SK-N-SH treated with all-trans-retinoic acid at 6 μM for 48 hours (cell line): ENCODE measurements around the gene OR51Q1.

Experiments used
- ARNTL ChIP-seq: fragments of 450-650 bp; formaldehyde crosslinking; IDR thresholded peaks from 2 replicates; pipeline ENCODE4 v1.5.0; 2020; ENCODE audit warnings: low read depth, mild to moderate bottlenecking, moderate library complexity, borderline replicate concordance
- ESRRG ChIP-seq: fragments of 250-450 bp; sonication (Bioruptor Pico); IDR thresholded peaks from 2 replicates; pipeline ENCODE4 v1.6.1; 2021; ENCODE audit warnings: mild to moderate bottlenecking
- OSR1 ChIP-seq: fragments of 250-450 bp; sonication (Bioruptor Pico); IDR thresholded peaks from 2 replicates; pipeline ENCODE4 v1.8.0; 2022; ENCODE audit warnings: moderate library complexity, mild to moderate bottlenecking, inconsistent platforms
- PATZ1 ChIP-seq: fragments of 250-450 bp; sonication (Bioruptor Pico); IDR thresholded peaks from 2 replicates; pipeline ENCODE4 v1.8.0; 2020; ENCODE audit warnings: mild to moderate bottlenecking, moderate library complexity, borderline replicate concordance
- TCF4 ChIP-seq: fragments of 250-450 bp; sonication (Bioruptor Pico); IDR thresholded peaks from 2 replicates; pipeline ENCODE4 v1.8.0; 2021; ENCODE audit warnings: mild to moderate bottlenecking, moderate library complexity, borderline replicate concordance
- ZFP3 ChIP-seq: fragments of 250-450 bp; sonication (Bioruptor Pico); IDR thresholded peaks from 2 replicates; pipeline ENCODE4 v1.5.0; 2020; ENCODE audit warnings: mild to moderate bottlenecking, moderate library complexity
- ZFP30 ChIP-seq: fragments of 450-650 bp; formaldehyde crosslinking; IDR thresholded peaks from 2 replicates; pipeline ENCODE4 v1.5.0; 2022; ENCODE audit warnings: mild to moderate bottlenecking, moderate library complexity
- ZNF8 ChIP-seq: fragments of 450-650 bp; formaldehyde crosslinking; IDR thresholded peaks from 2 replicates; pipeline ENCODE4 v1.5.0; 2020; ENCODE audit warnings: mild to moderate bottlenecking, moderate library complexity
- TF ChIP-seq, protein P1 (sequence below): fragments of 250-450 bp; sonication (Bioruptor Pico); IDR thresholded peaks from 2 replicates; pipeline ENCODE4 v1.5.1; 2020; ENCODE audit warnings: low read depth, mild to moderate bottlenecking, moderate library complexity
- TF ChIP-seq, protein P2 (sequence below): fragments of 250-450 bp; sonication (Bioruptor Pico); IDR thresholded peaks from 2 replicates; pipeline ENCODE4 v1.8.0; 2021; ENCODE audit warnings: low read depth, mild to moderate bottlenecking, moderate library complexity, borderline replicate concordance
- TF ChIP-seq, protein P3 (sequence below): fragments of 250-450 bp; sonication (Bioruptor Pico); IDR thresholded peaks from 2 replicates; pipeline ENCODE4 v1.5.0; 2020; ENCODE audit warnings: mild to moderate bottlenecking, moderate library complexity

DNA sequence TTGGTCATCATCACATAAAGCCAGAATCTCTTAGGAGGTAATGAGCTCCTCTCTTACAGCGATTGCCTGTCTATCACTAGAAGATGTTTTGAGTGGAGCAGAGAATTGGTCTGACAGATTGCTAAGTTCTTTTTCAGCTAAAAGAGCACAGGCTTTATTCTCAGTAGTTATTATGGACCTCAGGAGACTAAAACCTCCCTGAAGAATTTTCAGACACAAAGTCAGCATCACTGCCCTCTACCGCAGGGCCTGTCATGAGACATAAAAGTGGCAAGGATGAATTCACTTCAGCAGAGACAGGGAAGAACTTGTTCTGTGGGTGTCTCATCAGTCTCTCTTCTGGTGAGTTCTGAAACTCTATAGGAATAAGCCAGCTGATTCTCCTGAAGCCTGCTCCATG lies 27.1 kb downstream of the OR51Q1 start, which contains the start of gene OR51I2:
- TF ChIP-seq ZNF8 (CRISPR knock-in tag) (no peak), ZFP3 (no peak), ZFP30 (CRISPR knock-in tag) (no peak), ESRRG (CRISPR knock-in tag) (no peak), TCF4 (CRISPR knock-in tag) (no peak), ARNTL (CRISPR knock-in tag) (no peak), PATZ1 (no peak), OSR1 (CRISPR knock-in tag) (no peak)
- TF ChIP-seq, protein P1, sequence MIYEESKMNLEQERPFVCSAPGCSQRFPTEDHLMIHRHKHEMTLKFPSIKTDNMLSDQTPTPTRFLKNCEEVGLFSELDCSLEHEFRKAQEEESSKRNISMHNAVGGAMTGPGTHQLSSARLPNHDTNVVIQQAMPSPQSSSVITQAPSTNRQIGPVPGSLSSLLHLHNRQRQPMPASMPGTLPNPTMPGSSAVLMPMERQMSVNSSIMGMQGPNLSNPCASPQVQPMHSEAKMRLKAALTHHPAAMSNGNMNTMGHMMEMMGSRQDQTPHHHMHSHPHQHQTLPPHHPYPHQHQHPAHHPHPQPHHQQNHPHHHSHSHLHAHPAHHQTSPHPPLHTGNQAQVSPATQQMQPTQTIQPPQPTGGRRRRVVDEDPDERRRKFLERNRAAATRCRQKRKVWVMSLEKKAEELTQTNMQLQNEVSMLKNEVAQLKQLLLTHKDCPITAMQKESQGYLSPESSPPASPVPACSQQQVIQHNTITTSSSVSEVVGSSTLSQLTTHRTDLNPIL (CRISPR knock-in tag) = no peak
- TF ChIP-seq, protein P2, sequence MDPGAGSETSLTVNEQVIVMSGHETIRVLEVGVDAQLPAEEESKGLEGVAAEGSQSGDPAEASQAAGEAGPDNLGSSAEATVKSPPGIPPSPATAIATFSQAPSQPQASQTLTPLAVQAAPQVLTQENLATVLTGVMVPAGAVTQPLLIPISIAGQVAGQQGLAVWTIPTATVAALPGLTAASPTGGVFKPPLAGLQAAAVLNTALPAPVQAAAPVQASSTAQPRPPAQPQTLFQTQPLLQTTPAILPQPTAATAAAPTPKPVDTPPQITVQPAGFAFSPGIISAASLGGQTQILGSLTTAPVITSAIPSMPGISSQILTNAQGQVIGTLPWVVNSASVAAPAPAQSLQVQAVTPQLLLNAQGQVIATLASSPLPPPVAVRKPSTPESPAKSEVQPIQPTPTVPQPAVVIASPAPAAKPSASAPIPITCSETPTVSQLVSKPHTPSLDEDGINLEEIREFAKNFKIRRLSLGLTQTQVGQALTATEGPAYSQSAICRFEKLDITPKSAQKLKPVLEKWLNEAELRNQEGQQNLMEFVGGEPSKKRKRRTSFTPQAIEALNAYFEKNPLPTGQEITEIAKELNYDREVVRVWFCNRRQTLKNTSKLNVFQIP (CRISPR knock-in tag) = no peak
- TF ChIP-seq, protein P3, sequence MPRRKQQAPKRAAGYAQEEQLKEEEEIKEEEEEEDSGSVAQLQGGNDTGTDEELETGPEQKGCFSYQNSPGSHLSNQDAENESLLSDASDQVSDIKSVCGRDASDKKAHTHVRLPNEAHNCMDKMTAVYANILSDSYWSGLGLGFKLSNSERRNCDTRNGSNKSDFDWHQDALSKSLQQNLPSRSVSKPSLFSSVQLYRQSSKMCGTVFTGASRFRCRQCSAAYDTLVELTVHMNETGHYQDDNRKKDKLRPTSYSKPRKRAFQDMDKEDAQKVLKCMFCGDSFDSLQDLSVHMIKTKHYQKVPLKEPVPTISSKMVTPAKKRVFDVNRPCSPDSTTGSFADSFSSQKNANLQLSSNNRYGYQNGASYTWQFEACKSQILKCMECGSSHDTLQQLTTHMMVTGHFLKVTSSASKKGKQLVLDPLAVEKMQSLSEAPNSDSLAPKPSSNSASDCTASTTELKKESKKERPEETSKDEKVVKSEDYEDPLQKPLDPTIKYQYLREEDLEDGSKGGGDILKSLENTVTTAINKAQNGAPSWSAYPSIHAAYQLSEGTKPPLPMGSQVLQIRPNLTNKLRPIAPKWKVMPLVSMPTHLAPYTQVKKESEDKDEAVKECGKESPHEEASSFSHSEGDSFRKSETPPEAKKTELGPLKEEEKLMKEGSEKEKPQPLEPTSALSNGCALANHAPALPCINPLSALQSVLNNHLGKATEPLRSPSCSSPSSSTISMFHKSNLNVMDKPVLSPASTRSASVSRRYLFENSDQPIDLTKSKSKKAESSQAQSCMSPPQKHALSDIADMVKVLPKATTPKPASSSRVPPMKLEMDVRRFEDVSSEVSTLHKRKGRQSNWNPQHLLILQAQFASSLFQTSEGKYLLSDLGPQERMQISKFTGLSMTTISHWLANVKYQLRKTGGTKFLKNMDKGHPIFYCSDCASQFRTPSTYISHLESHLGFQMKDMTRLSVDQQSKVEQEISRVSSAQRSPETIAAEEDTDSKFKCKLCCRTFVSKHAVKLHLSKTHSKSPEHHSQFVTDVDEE (CRISPR knock-in tag) = no peak
